ENCODE data around the gene LHX6. TPM values are rescaled to one million over a fixed set of nuclear protein-coding genes. Genes with fewer than 3 reads are reported as not detected.

LHX6 gene
- total RNA-seq, 1 experiment from 2014 or later = 4.1 TPM

- peaks cover 5% of the 10 kb centered on the region; the same call in 1 of the 2 replicates for H3K27me3 ChIP-seq (ENCODE audit: insufficient read depth, low read length)
- H3K36me3 ChIP-seq (ENCODE audit: control insufficient read depth in 1 of 2, insufficient read depth in 2 of 2, low read length in 2 of 2) = no peaks in the 10 kb centered on the region
- H3K27ac ChIP-seq (ENCODE audit: low read depth, low read length) = no peak overlapping the region
- H3K4me3 ChIP-seq (replicated peaks in 1 of 2; ENCODE audit: low read depth in 1 of 2, low read length in 2 of 2) = no peak overlapping the region
- no peaks in the 10 kb centered on the region for H3K79me2 ChIP-seq (ENCODE audit: insufficient read depth, low read length)
- ChIA-PET CTCF (no interaction called here), POLR2A (no interaction called here), RAD21 (ENCODE audit: low non-redundant PET in 1 of 2, low total read pairs in 2 of 2, uncharacterized antibody in 2 of 2, unreplicated experiment in 2 of 2) (no interaction called here)
- H3K4me2 ChIP-seq (ENCODE audit: low read length) = no peak overlapping the region
- no peaks in the 10 kb centered on the region for H3K9me3 ChIP-seq (ENCODE audit: control insufficient read depth in 1 of 2, insufficient read depth in 1 of 2, low read depth in 1 of 2, low read length in 2 of 2)
- H3K4me1 ChIP-seq (ENCODE audit: control insufficient read depth in 1 of 2, insufficient read depth in 2 of 2, low read length in 2 of 2) = no peaks in the 10 kb centered on the region
- no peak overlapping the region for H3K9ac ChIP-seq (ENCODE audit: low read length)
- ATAC-seq (no peak), DNase-seq (ENCODE audit: low read depth, low spot score) (no peak)
- intact Hi-C loops (cut with micrococcal nuclease) = no loop called here
- BruUV-seq (replicated peaks) = no TSS peak
- no peak overlapping the region for H2AFZ ChIP-seq (ENCODE audit: low read depth, low read length, poor library complexity, severe bottlenecking)
- TF ChIP-seq ZFX (IDR thresholded peaks at IDR 0.05) = no peak
- H4K20me1 ChIP-seq (ENCODE audit: insufficient read depth) = no peaks in the 10 kb centered on the region
- no peaks in the 10 kb centered on the region for H3K9me2 ChIP-seq (ENCODE audit: insufficient read depth)
Observed at GRCh38 chr9:122188369-122188768, 40.4 kb downstream of the LHX6 start.

GRCh38 chr9:122186777-122187470, 41.8 kb downstream of the LHX6 start:
- ATAC-seq (no peak), DNase-seq (ENCODE audit: low read depth, low spot score) (no peak)
- Histone ChIP-seq H3K79me2 (ENCODE audit: insufficient read depth, low read length) (no peaks in the 10 kb centered on the region), H3K4me3 (replicated peaks in 1 of 2; ENCODE audit: low read depth in 1 of 2, low read length in 2 of 2) (no peak overlapping the region), H3K9ac (ENCODE audit: low read length) (no peak overlapping the region), H2AFZ (ENCODE audit: low read depth, low read length, poor library complexity, severe bottlenecking) (no peak overlapping the region), H4K20me1 (ENCODE audit: insufficient read depth) (no peaks in the 10 kb centered on the region), H3K27ac (ENCODE audit: low read depth, low read length) (no peak overlapping the region), H3K9me3 (ENCODE audit: control insufficient read depth in 1 of 2, insufficient read depth in 1 of 2, low read depth in 1 of 2, low read length in 2 of 2) (no peaks in the 10 kb centered on the region), H3K27me3 (ENCODE audit: insufficient read depth, low read length) (peaks cover 5% of the 10 kb centered on the region; the same call in 1 of the 2 replicates), H3K9me2 (ENCODE audit: insufficient read depth) (no peaks in the 10 kb centered on the region), H3K36me3 (ENCODE audit: control insufficient read depth in 1 of 2, insufficient read depth in 2 of 2, low read length in 2 of 2) (no peaks in the 10 kb centered on the region), H3K4me1 (ENCODE audit: control insufficient read depth in 1 of 2, insufficient read depth in 2 of 2, low read length in 2 of 2) (no peaks in the 10 kb centered on the region), H3K4me2 (ENCODE audit: low read length) (no peak overlapping the region)
- POLR2A ChIA-PET = no interaction called here
- no peak for TF ChIP-seq ZFX (IDR thresholded peaks at IDR 0.05)
- no peak for TF ChIP-seq RAD21 (IDR thresholded peaks at IDR 0.05; ENCODE audit: low read depth)
- no peak for TF ChIP-seq JUND (IDR thresholded peaks at IDR 0.05)
- TF ChIP-seq EZH2 (IDR thresholded peaks at IDR 0.05) = no peak
- TF ChIP-seq EGR1 (IDR thresholded peaks at IDR 0.05; ENCODE audit: low read depth) = no peak
- TF ChIP-seq SP1 (IDR thresholded peaks at IDR 0.05; ENCODE audit: low read depth) = no peak
- TF ChIP-seq ELF1 (IDR thresholded peaks at IDR 0.05; ENCODE audit: borderline replicate concordance, low read depth) = no peak
- no peak for TF ChIP-seq YY1 (IDR thresholded peaks at IDR 0.05; ENCODE audit: extremely low read depth, insufficient replicate concordance, low read depth, low read length)
- no peak for TF ChIP-seq FOSL1 (IDR thresholded peaks at IDR 0.05; ENCODE audit: low read depth)
- no peak for TF ChIP-seq EZH2phosphoT487 (IDR thresholded peaks at IDR 0.05; ENCODE audit: borderline replicate concordance)
- TF ChIP-seq SRF (IDR thresholded peaks at IDR 0.05; ENCODE audit: low read depth) = no peak
- no peak for TF ChIP-seq ATF3 (IDR thresholded peaks at IDR 0.05)
- TF ChIP-seq SIN3A (IDR thresholded peaks at IDR 0.05; ENCODE audit: low read depth) = no peak
- TF ChIP-seq CTCF (IDR thresholded peaks at IDR 0.05 in 2 of 3, conservative IDR thresholded peaks at IDR 0.05 in 1 of 3; ENCODE audit: borderline replicate concordance in 1 of 3, insufficient read depth in 1 of 3, low read depth in 2 of 3, low read length in 2 of 3) = no peak
- TF ChIP-seq CEBPB (IDR thresholded peaks at IDR 0.05; ENCODE audit: low read depth) = no peak
- no peak for TF ChIP-seq ZNF274 (IDR thresholded peaks at IDR 0.05; ENCODE audit: low read depth, low read length)
- BruUV-seq (replicated peaks) = no TSS peak
- intact Hi-C loops (cut with micrococcal nuclease) = no loop called here
- CTCF ChIA-PET = no interaction called here
- RAD21 ChIA-PET (ENCODE audit: low non-redundant PET in 1 of 2, low total read pairs in 2 of 2, uncharacterized antibody in 2 of 2, unreplicated experiment in 2 of 2) = no interaction called here
